ENCODE measurements around the gene KCNQ1OT1.

The KCNQ1OT1 gene

GRCh38 chr11:2573240-2574042 is 126.4 kb downstream of the KCNQ1OT1 start:
- DNase-seq (ENCODE audit: low spot score), result no peak
- in situ Hi-C loops (cut with MboI; ENCODE audit: low sequenced_read_pairs, unreplicated experiment), result loop anchor here (25.0 kb wide), 1 partner anchor 189 kb away; no protein-coding TSS in a partner anchor
- TF ChIP-seq CTCF (IDR thresholded peaks at IDR 0.05; ENCODE audit: borderline replicate concordance, control extremely low read depth, extremely low read depth, insufficient read depth, missing control alignments), result no peak

GRCh38 chr11:2572491-2573239 is 127.1 kb downstream of the KCNQ1OT1 start:
- no peak for TF ChIP-seq CTCF (IDR thresholded peaks at IDR 0.05; ENCODE audit: borderline replicate concordance, control extremely low read depth, extremely low read depth, insufficient read depth, missing control alignments)
- in situ Hi-C loops (cut with MboI; ENCODE audit: low sequenced_read_pairs, unreplicated experiment), result loop anchor here (25.0 kb wide), 1 partner anchor 190 kb away; no protein-coding TSS in a partner anchor
- no peak for DNase-seq (ENCODE audit: low spot score)

GRCh38 chr11:2571598-2572281 is 128.1 kb downstream of the KCNQ1OT1 start:
- no peak for DNase-seq (ENCODE audit: low spot score)
- in situ Hi-C loops (cut with MboI; ENCODE audit: low sequenced_read_pairs, unreplicated experiment), result loop anchor here (25.0 kb wide), 1 partner anchor 191 kb away; no protein-coding TSS in a partner anchor
- TF ChIP-seq CTCF (IDR thresholded peaks at IDR 0.05; ENCODE audit: borderline replicate concordance, control extremely low read depth, extremely low read depth, insufficient read depth, missing control alignments), result no peak

GRCh38 chr11:2570841-2571597 is 128.8 kb downstream of the KCNQ1OT1 start:
- no peak for TF ChIP-seq CTCF (IDR thresholded peaks at IDR 0.05; ENCODE audit: borderline replicate concordance, control extremely low read depth, extremely low read depth, insufficient read depth, missing control alignments)
- in situ Hi-C loops (cut with MboI; ENCODE audit: low sequenced_read_pairs, unreplicated experiment), result loop anchor here (25.0 kb wide), 1 partner anchor 191 kb away; no protein-coding TSS in a partner anchor
- no peak for DNase-seq (ENCODE audit: low spot score)

- no peak for DNase-seq (ENCODE audit: low spot score)
- TF ChIP-seq CTCF (IDR thresholded peaks at IDR 0.05; ENCODE audit: borderline replicate concordance, control extremely low read depth, extremely low read depth, insufficient read depth, missing control alignments), result no peak
- in situ Hi-C loops (cut with MboI; ENCODE audit: low sequenced_read_pairs, unreplicated experiment), result loop anchor here (25.0 kb wide), 1 partner anchor 192 kb away; no protein-coding TSS in a partner anchor
These were observed 129.5 kb downstream of the KCNQ1OT1 start for GRCh38 chr11:2570211-2570811.

Data from GM13976 (cell line).